GM12878 (cell line): Measurements from ENCODE around the gene MOV10L1. TPM values are rescaled to one million over a fixed set of nuclear protein-coding genes. Genes with fewer than 3 reads are reported as not detected.

ENCODE experiments used
- ATAC-seq: fragments of 200-7000 bp; cut with Tn5 transposase; 3 replicates; pipeline ENCODE4 v1.9.1; 2020; ENCODE audit warnings: mild to moderate bottlenecking, moderate library complexity
- BruUV-seq: library from RNA; stranded (reverse); fragments of 400-500 nt; replicated peaks from 2 replicates; lab custom pipeline; 2021; lab: Mats Ljungman, UMichigan
- CTCF ChIA-PET: fragments of 300-600 bp; sonication (Branson Sonifier 250); formaldehyde crosslinking; extraction: SDS; loops from one replicate; lab custom pipeline; 2021; ENCODE audit warnings: inconsistent platforms; lab: Yijun Ruan, JAX
- POLR2A ChIA-PET: fragments of 350-600 bp; formaldehyde crosslinking; extraction: SDS; loops from one replicate; lab custom pipeline; 2021; ENCODE audit warnings: inconsistent platforms; lab: Charles Lee
- RAD21 ChIA-PET: fragments of 300-600 bp; sonication (Branson Sonifier 250); formaldehyde crosslinking; loops from one replicate; lab custom pipeline; 2023; ENCODE audit warnings: antibody characterized with exemption; ENCODE audit not compliant: unreplicated experiment; lab: Charles Lee
- SMC1A ChIA-PET: fragments of 300-600 bp; sonication (Branson Sonifier 250); formaldehyde crosslinking; loops from one replicate; lab custom pipeline; 2023; ENCODE audit not compliant: unreplicated experiment, uncharacterized antibody; lab: Charles Lee
- DNase-seq: peaks from one replicate; pipeline ENCODE4 v3.0.0-alpha.2; 2011; ENCODE audit warnings: low read depth, low spot score
- FAIRE-seq: peaks from 3 replicates; lab custom pipeline; 2011; peaks lifted over from hg19 to GRCh38; lab: Jason Lieb, UNC
- H2AFZ ChIP-seq: 2 replicates; pipeline ENCODE4 v1.6.0; 2011; ENCODE audit warnings: low read depth, low read length, control low read depth; ENCODE audit not compliant: control insufficient read depth
- H3K27ac ChIP-seq: 2 replicates; pipeline ENCODE4 v1.5.1; 2011; ENCODE audit warnings: control low read depth; ENCODE audit not compliant: control insufficient read depth, insufficient read depth
- H3K27me3 ChIP-seq, 2 experiments: replicated peaks in 1 of 2; 2 replicates each; pipeline versions ENCODE4 v1.6.0 to v1.6.1; 2011; ENCODE audit warnings: low read length in 1 of 2; ENCODE audit not compliant: control insufficient read depth in 2 of 2, insufficient read depth in 2 of 2
- H3K36me3 ChIP-seq, 2 experiments: 2 replicates each; pipeline ENCODE4 v1.5.1; 2011; ENCODE audit warnings: low read length in 1 of 2; ENCODE audit not compliant: control insufficient read depth in 2 of 2, insufficient read depth in 2 of 2
- H3K4me1 ChIP-seq: 2 replicates; pipeline ENCODE4 v1.6.1; 2011; ENCODE audit warnings: mild to moderate bottlenecking, low read length, moderate library complexity, mixed read lengths; ENCODE audit not compliant: control insufficient read depth, insufficient read depth
- H3K4me2 ChIP-seq: 2 replicates; pipeline ENCODE4 v1.6.0; 2011; ENCODE audit warnings: control low read depth; ENCODE audit not compliant: control insufficient read depth, insufficient read depth
- H3K4me3 ChIP-seq: fragments of 200-600 bp; sonication (generic); 2 replicates; pipeline ENCODE4 v1.5.1; 2016
- H3K79me2 ChIP-seq: 2 replicates; pipeline ENCODE4 v1.6.0; 2011; ENCODE audit warnings: low read length; ENCODE audit not compliant: control insufficient read depth, insufficient read depth
- H3K9ac ChIP-seq: 2 replicates; pipeline ENCODE4 v1.8.0; 2011; ENCODE audit warnings: low read length, control low read depth, mixed read lengths; ENCODE audit not compliant: control insufficient read depth, insufficient read depth
- H3K9me3 ChIP-seq: replicated peaks from 3 replicates; pipeline ENCODE4 v1.5.1; 2011; ENCODE audit warnings: mild to moderate bottlenecking, low read length; ENCODE audit not compliant: control insufficient read depth, insufficient read depth
- H4K20me1 ChIP-seq: 2 replicates; pipeline ENCODE4 v1.6.0; 2011; ENCODE audit not compliant: control insufficient read depth, insufficient read depth
- BCL3 ChIP-seq: IDR thresholded peaks from 2 replicates; pipeline ENCODE4 v1.6.1; 2011; ENCODE audit warnings: borderline replicate concordance, low read depth, mild to moderate bottlenecking, moderate library complexity, low read length; ENCODE audit not compliant: insufficient read depth, poor library complexity, severe bottlenecking
- BHLHE40 ChIP-seq, 2 experiments: fragments of 450-650 bp in 1 of 2; IDR thresholded peaks; 2 replicates each; pipeline ENCODE4 v1.6.1; 2011 to 2017; ENCODE audit warnings: low read depth in 2 of 2, borderline replicate concordance in 1 of 2, improper control_type of control experiment in 1 of 2, low read length in 1 of 2, mild to moderate bottlenecking in 1 of 2
- CTCF ChIP-seq, 3 experiments: IDR thresholded peaks in 2 of 3; conservative IDR thresholded peaks in 1 of 3; 2 replicates each; pipeline ENCODE4 v1.5.1; 2011; ENCODE audit warnings: low read depth in 3 of 3, low read length in 3 of 3, mild to moderate bottlenecking in 3 of 3, control low read depth in 2 of 3, moderate library complexity in 2 of 3, inconsistent platforms in 1 of 3, mixed read lengths in 1 of 3; ENCODE audit not compliant: control insufficient read depth in 2 of 3, insufficient read depth in 1 of 3; ENCODE audit errors: extremely low read depth in 1 of 3
- NR2F1 ChIP-seq: fragments of 450-650 bp; conservative IDR thresholded peaks from 2 replicates; pipeline ENCODE4 v1.6.1; 2017; ENCODE audit warnings: mild to moderate bottlenecking
- ZBTB11 ChIP-seq: fragments of 450-650 bp; formaldehyde crosslinking; IDR thresholded peaks from 2 replicates; pipeline ENCODE4 v1.5.0; 2022; ENCODE audit warnings: mild to moderate bottlenecking, missing genetic modification characterization
- WGBS: methylation state at CpG from one replicate; pipeline ENCODE4 v1.1.6; 2016; ENCODE audit warnings: low lambda C conversion rate; ENCODE audit not compliant: insufficient replicate concordance, insufficient coverage; ENCODE audit errors: missing lambda C conversion rate; 5-methylcytosine and 5-hydroxymethylcytosine counted together
- in situ Hi-C: fragments of 300-500 bp; cut with MboI; formaldehyde crosslinking; loops from 9 replicates; pipeline ENCODE4 v1.14.3; 2018; ENCODE audit warnings: mixed read lengths
- intact Hi-C: fragments of 100-400 bp; cut with micrococcal nuclease; formaldehyde crosslinking; loops from one replicate; pipeline ENCODE4 v1.14.2; 2022; ENCODE audit not compliant: unreplicated experiment
- polyA plus RNA-seq, 11 experiments: library from polyadenylated mRNA; depleted of rRNA in 4 of 11; unstranded in 6 of 11; stranded (reverse) in 5 of 11; fragments of >200 nt; fragmentation: Nextera tagmentation in 4 of 11; fragmentation: Illumina TruSeq in 1 of 11; extraction: Ambion mirVana in 4 of 11; extraction: Trizol in 1 of 11; gene quantifications; 1 replicate in 1 of 11; 2 replicates in 10 of 11; pipeline versions ENCODE4 v1.2.1 to v1.2.3, GENCODE V29; 2011 to 2016; ENCODE audit warnings: inconsistent platforms in 2 of 11, missing spikeins in 2 of 11, low read depth in 1 of 11
- total RNA-seq, 4 experiments: library from RNA; depleted of rRNA in 3 of 4; stranded (reverse); fragments of >200 nt in 3 of 4; fragmentation: Illumina TruSeq in 1 of 4; extraction: Trizol in 1 of 4; gene quantifications; 2 replicates each; pipeline versions ENCODE4 v1.2.1 to v1.2.3, GENCODE V29; 2013 to 2021

MOV10L1 gene
- total and polyA plus RNA-seq, 10 of the 15 experiments (the other 5 are each of a cell fraction or from before 2014, with no cell fraction given): 0.22 TPM; not detected in 9

- CTCF ChIA-PET: no interaction called here
- no peak overlapping the region for H3K4me3 ChIP-seq
- DNase-seq: no peak
- intact Hi-C loops: no loop called here
- H3K27me3 ChIP-seq: no peaks in the 10 kb centered on the region
- H3K27ac ChIP-seq: no peak overlapping the region
- FAIRE-seq: no peak
- no peak overlapping the region for H3K9ac ChIP-seq
- no peaks in the 10 kb centered on the region for H3K79me2 ChIP-seq
- RAD21 ChIA-PET: no interaction called here
- no peaks in the 10 kb centered on the region for H4K20me1 ChIP-seq
- H3K9me3 ChIP-seq: no peaks in the 10 kb centered on the region
- H3K36me3 ChIP-seq: no peaks in the 10 kb centered on the region
- peaks cover 4% of the 10 kb centered on the region for H3K4me1 ChIP-seq
- in situ Hi-C loops: no loop called here
- no peak overlapping the region for H3K4me2 ChIP-seq
- H2AFZ ChIP-seq: no peak overlapping the region
- BruUV-seq: no TSS peak
- SMC1A ChIA-PET: no interaction called here
- no peak for TF ChIP-seq ZBTB11
- peak in 1 of 2 experiments; percentile 29; a peak in 1 of 4 replicates for TF ChIP-seq BHLHE40 (IDR thresholded peaks at IDR 0.05; ENCODE audit: borderline replicate concordance in 1 of 2, low read depth in 2 of 2, low read length in 1 of 2)
- TF ChIP-seq NR2F1: no peak
- no peak for TF ChIP-seq CTCF (IDR thresholded peaks at IDR 0.05 in 2 of 3, conservative IDR thresholded peaks at IDR 0.05 in 1 of 3; ENCODE audit: control insufficient read depth in 2 of 3, extremely low read depth in 1 of 3, insufficient read depth in 1 of 3, low read depth in 3 of 3, low read length in 3 of 3)
- peak; percentile 55 for TF ChIP-seq BCL3
- WGBS: 20% methylated on average over 39 of the region's 39 CpGs
- no peak for ATAC-seq
- POLR2A ChIA-PET: no interaction called here
These were observed 90.3 kb downstream of the MOV10L1 start for GRCh38 chr22:50179937-50180726.
